Fibroblast of lung (primary cell): Measurements from ENCODE around the gene CALN1.

Experiments used
- EZH2 ChIP-seq: IDR thresholded peaks from 2 replicates; pipeline ENCODE4 v1.5.1; 2012; ENCODE audit warnings: low read length, control low read depth, mild to moderate bottlenecking; ENCODE audit errors: missing control alignments
- TF ChIP-seq, protein P1 (sequence below), 2 donors: IDR thresholded peaks in 1 of 2; conservative IDR thresholded peaks in 1 of 2; 1 replicate in 1 of 2; 2 replicates in 1 of 2; pipeline ENCODE4 v1.5.1; 2011 to 2012; ENCODE audit warnings: low read length in 2 of 2, control low read depth in 1 of 2, inconsistent platforms in 1 of 2, low read depth in 1 of 2, mild to moderate bottlenecking in 1 of 2

- TF ChIP-seq, protein P1, sequence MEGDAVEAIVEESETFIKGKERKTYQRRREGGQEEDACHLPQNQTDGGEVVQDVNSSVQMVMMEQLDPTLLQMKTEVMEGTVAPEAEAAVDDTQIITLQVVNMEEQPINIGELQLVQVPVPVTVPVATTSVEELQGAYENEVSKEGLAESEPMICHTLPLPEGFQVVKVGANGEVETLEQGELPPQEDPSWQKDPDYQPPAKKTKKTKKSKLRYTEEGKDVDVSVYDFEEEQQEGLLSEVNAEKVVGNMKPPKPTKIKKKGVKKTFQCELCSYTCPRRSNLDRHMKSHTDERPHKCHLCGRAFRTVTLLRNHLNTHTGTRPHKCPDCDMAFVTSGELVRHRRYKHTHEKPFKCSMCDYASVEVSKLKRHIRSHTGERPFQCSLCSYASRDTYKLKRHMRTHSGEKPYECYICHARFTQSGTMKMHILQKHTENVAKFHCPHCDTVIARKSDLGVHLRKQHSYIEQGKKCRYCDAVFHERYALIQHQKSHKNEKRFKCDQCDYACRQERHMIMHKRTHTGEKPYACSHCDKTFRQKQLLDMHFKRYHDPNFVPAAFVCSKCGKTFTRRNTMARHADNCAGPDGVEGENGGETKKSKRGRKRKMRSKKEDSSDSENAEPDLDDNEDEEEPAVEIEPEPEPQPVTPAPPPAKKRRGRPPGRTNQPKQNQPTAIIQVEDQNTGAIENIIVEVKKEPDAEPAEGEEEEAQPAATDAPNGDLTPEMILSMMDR (conservative IDR thresholded peaks at IDR 0.05 in 1 of 2, IDR thresholded peaks at IDR 0.05 in 1 of 2; ENCODE audit: low read depth in 1 of 2, low read length in 2 of 2), result no peak
- TF ChIP-seq EZH2, result no peak
Observed at GRCh38 chr7:72118366-72118765, 293.8 kb downstream of the CALN1 start.
